NCI-H345 treated with DMSO at 0.1 percent for 48 hours (cell line): Measurements from ENCODE around the gene SPEG.
"Not testable (repeated sequence)": the region's sequence is repeated elsewhere in the genome, so short reads cannot be mapped to it uniquely, and the experiment has no call there.

ENCODE experiments used
- DNase-seq: peaks from one replicate; lab custom pipeline; 2025; ENCODE audit not compliant: unreplicated experiment; lab: John Stamatoyannopoulos, UW

Gene SPEG

GRCh38 chr2:219404954-219405353 lies 29.7 kb upstream of the SPEG start:
- DNase-seq, result no peak

- DNase-seq, result no peak
These were observed 29.2 kb upstream of the SPEG start for GRCh38 chr2:219405451-219405850.

GRCh38 chr2:219405958-219406860 lies 28.4 kb upstream of the SPEG start:
- no peak for DNase-seq

- no peak for DNase-seq
These were observed 27.8 kb upstream of the SPEG start for GRCh38 chr2:219406861-219407230.

- not testable (repeated sequence) for DNase-seq
These were observed 27.3 kb upstream of the SPEG start for GRCh38 chr2:219407343-219407742.

- DNase-seq, result no peak
These were observed 26.4 kb upstream of the SPEG start for GRCh38 chr2:219408204-219408603.

GRCh38 chr2:219408631-219409030 lies 26.0 kb upstream of the SPEG start:
- no peak for DNase-seq

GRCh38 chr2:219409619-219410018 lies 25.0 kb upstream of the SPEG start:
- DNase-seq, result no peak

GRCh38 chr2:219410390-219410789 lies 24.3 kb upstream of the SPEG start:
- DNase-seq, result no peak

GRCh38 chr2:219414857-219415256 lies 19.8 kb upstream of the SPEG start:
- DNase-seq, result no peak

GRCh38 chr2:219415580-219416234 lies 18.9 kb upstream of the SPEG start:
- no peak for DNase-seq

- no peak for DNase-seq
These were observed 18.4 kb upstream of the SPEG start for GRCh38 chr2:219416235-219416602.

GRCh38 chr2:219416938-219417337 lies 17.7 kb upstream of the SPEG start:
- DNase-seq, result no peak

- DNase-seq, result no peak
These were observed 17.3 kb upstream of the SPEG start for GRCh38 chr2:219417374-219417773.

- no peak for DNase-seq
These were observed 16.3 kb upstream of the SPEG start, which contains the start of gene DES for GRCh38 chr2:219418155-219419011. Gene DES (plus strand): TSS chr2:219418377. CDS start chr2:219418463, 86 bp downstream.

- no peak for DNase-seq
These were observed 15.7 kb upstream of the SPEG start for GRCh38 chr2:219419012-219419324.

- no peak for DNase-seq
These were observed 15.1 kb upstream of the SPEG start for GRCh38 chr2:219419331-219420197.

GRCh38 chr2:219420687-219421086 lies 14.0 kb upstream of the SPEG start:
- DNase-seq, result no peak

GRCh38 chr2:219421323-219421722 lies 13.3 kb upstream of the SPEG start:
- DNase-seq, result no peak

- DNase-seq, result no peak
These were observed 11.6 kb upstream of the SPEG start for GRCh38 chr2:219422952-219423534.
